B cell (primary cell): Measurements from ENCODE around the gene AVPR1B.

Source experiments
- CTCF ChIP-seq: fragments of 200-600 bp; IDR thresholded peaks from one replicate; pipeline ENCODE4 v1.8.0; 2022; ENCODE audit warnings: antibody characterized with exemption, mild to moderate bottlenecking
- EZH2 ChIP-seq: IDR thresholded peaks from 2 replicates; pipeline ENCODE4 v1.6.1; 2012; ENCODE audit warnings: borderline replicate concordance, low read depth, mild to moderate bottlenecking, moderate library complexity, low read length; ENCODE audit not compliant: insufficient read depth, poor library complexity, severe bottlenecking

GRCh38 chr1:206121269-206121668 is 4.1 kb upstream of the AVPR1B start:
- no peak for TF ChIP-seq CTCF
- TF ChIP-seq EZH2: no peak
